ENCODE measurements around the gene RNF224.
"Not testable (repeated sequence)": the region's sequence is repeated elsewhere in the genome, so short reads cannot be mapped to it uniquely, and the experiment has no call there.

Gene RNF224

DNA sequence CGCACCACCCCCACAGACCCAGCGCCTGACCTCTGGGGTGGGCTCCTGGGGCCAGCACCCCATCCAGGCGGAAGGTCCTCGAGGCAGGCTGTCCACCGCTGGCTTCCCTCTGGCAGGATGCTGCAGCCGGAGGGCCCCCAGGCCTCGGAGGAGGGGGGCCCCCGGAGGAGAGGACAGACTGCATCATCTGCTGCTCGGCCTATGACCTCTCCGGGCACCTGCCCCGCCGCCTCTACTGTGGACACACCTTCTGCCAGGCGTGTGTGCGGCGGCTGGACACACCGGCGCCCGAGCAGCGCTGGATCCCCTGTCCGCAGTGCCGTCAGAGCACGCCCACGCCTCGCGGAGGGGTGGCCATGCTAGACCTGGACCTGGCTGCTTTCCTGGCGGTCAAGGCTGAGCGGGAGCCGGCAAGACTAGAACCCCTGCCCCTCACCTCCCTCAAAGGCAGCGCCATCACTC lies 1.2 kb downstream of the RNF224 start:
- DNase-seq (ENCODE audit: low read depth) = no peak

DNA sequence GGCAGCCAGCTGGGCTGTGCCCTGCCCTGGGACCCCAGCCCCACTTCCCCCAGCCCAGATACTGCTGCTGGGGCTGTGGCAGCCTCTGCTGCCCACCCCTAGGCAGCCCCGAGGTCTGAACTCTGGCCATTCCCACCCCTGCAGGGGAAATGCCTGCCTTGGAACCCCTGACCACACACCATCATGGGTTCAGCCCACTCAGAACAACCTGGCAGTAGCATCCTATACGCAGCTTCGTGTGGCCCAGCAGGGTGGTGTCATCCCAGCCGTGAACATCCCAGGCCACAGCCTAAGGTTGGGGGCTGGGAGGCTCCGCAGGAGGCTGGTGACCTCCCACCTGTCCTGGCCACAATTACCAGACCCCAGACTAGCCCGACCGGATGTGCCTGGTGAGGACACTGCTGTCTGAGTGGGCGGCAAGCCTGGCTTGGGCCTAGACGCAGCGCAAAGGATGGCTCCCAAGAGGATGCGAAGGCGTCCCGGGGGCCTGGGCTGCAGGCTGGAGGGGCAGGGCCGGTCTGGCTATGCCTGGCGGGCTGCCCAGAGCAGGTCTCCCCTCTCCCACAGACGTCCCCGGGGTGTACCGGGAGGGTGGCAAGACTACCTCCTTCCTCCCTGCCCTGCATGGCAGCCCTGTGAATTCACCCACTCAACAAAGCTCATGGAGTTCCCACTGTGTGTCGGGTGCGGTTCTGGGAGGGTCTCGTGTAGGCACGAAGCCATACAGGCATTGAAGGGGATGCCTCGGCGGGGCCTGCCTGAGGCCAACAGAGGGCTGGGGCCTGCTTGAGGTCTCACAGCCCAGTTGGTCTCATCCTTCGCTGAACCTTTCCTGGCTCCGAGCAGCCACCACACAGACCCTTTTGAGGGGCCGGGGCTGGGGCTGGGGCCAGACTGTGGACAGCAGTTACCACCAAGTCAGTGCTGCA lies 1.9 kb downstream of the RNF224 start:
- DNase-seq (ENCODE audit: low read depth) = no peak

DNA sequence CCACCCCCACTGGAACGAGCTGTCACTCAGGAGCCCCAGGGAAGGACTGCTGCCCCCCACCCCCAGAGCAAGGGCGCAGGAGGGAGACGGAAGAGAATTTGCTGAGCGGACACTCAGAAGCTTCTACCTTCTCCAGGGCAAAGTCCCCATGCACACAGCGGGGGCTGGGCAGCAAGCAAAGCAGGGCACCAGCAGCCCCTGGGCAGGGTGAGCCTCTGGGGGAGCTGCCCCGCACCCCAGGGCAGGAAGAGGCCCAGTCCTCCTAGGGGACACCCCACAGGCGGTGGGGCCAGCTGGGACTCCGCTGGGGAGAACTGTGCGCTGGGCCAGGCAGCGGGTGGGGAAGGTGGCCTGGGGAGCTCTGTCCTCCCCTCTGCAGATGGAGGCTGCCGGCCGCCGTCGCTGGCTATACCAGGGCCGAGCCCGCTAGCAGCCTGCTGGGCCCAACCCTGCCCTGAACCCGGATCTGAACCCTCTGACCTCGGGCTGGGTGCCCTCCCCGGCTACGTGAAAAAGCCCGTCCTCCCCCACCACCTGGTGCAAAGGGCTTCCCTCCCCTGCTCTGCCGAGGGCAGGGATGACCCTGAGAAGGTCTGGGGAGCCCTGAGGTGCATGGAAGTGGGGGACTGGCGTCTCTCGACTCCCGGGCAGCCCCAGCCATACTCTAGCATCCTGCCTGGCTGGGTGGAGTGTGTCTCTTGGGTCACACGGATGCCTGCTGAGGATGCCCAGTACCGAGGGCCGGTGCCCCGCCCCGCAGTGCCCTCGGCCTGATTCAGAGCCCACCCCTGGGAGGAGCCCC lies 2.8 kb downstream of the RNF224 start:
- no peak for DNase-seq (ENCODE audit: low read depth)

DNA sequence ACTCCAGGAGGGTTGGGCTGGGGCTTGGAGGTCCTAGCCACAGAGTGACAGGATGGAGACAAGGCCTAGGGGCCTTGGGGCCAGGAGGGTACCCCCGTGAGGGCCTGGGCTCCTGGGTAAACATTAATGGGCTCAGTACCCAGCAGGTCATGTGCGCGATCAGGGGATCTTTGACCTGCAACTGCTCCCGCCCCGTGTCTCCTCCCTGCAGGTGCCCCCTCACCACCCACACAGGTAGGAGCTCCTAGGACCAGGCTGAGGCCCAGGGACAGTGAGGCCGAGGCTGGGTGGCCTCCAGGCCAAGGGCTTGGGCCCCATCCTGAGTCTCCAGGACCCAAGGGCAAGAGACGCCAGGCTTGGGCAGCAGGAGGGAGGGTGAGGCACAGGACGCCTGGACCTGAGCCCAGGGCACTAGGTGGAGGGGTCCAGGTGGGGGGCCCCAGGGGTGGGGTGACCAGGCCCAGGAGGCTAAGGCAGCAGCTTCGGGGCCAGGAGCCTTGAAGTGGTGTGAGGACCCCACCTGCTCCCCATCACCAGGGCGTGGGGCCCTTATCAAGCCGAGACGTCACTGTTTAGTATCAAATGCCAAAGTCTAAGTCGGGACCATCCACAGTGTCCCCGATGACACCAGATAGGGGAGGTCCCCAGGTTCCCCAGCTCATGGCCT lies 3.5 kb downstream of the RNF224 start, which contains the start of gene SLC34A3:
Gene SLC34A3, plus strand, starts transcription at position 197 of the 667 bp plus-strand sequence. CDS start 802 bp downstream, outside the sequence.
- no peak for DNase-seq (ENCODE audit: low read depth)

DNA sequence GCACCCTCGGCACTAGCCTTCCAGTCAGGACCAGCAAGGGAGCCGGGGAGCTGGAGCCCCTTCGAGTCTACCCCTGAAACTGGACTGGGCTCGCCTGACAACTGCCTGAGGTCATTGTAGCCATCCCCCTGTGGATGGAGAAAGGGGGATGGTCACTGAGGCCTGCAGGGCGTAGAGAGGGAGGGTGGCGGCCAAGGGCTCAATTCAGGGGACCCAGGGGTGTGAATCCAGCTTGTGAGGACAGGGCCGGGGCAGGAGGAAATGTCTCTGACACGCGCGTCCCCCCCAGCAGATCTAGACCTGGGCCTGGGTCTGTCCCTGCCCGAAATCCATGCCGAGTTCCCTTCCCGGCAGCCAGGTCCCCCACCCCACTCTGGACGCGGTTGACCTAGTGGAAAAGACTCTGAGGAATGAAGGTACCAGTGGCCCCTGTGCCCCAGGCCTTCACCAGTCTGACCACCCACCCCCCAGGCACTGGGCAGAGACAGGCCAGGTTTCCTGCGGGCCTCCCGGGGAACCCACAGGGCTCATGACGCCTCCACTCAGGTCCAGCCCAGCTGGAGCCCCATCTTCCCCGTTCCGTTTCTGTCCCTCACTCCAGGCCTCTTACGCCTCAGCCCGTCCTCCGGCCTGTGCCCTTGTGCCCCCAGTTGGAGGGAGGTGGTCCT lies 4.2 kb downstream of the RNF224 start:
- no peak for DNase-seq (ENCODE audit: low read depth)

DNA sequence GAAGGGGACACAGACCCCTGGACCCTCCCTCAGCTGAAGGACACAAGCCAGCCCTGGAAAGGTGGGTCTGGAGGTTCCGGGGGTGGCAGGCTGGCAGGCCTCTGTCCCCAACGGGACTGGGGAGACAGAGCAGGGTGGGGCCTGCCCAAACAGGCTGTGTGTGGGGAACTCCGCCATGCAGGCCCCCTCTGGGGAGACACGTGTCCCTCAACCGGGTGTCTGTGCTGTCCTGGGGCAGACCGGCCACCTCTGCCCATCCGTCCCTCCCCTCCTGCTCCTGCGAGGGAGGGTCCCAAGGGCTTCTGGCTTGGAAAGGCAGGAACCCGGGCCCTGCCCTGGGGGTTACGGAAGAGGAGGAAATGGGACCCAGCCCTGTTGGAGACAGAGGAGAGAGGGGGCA lies 4.8 kb downstream of the RNF224 start:
- DNase-seq (ENCODE audit: low read depth) = no peak

DNA sequence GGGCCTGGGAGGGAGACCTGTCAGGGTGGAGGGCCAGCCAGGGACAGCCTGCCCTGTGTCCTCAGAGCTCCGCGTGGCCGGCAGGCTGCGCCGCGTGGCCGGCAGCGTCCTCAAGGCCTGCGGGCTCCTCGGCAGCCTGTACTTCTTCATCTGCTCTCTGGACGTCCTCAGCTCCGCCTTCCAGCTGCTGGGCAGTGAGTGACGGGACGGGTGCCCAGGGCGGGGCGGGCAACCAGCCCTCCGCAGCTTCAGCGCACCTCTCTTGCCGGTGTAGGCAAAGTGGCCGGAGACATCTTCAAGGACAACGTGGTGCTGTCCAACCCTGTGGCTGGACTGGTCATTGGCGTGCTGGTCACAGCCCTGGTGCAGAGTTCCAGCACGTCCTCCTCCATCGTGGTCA lies 5.2 kb downstream of the RNF224 start:
- DNase-seq (ENCODE audit: low read depth) = no peak

DNA sequence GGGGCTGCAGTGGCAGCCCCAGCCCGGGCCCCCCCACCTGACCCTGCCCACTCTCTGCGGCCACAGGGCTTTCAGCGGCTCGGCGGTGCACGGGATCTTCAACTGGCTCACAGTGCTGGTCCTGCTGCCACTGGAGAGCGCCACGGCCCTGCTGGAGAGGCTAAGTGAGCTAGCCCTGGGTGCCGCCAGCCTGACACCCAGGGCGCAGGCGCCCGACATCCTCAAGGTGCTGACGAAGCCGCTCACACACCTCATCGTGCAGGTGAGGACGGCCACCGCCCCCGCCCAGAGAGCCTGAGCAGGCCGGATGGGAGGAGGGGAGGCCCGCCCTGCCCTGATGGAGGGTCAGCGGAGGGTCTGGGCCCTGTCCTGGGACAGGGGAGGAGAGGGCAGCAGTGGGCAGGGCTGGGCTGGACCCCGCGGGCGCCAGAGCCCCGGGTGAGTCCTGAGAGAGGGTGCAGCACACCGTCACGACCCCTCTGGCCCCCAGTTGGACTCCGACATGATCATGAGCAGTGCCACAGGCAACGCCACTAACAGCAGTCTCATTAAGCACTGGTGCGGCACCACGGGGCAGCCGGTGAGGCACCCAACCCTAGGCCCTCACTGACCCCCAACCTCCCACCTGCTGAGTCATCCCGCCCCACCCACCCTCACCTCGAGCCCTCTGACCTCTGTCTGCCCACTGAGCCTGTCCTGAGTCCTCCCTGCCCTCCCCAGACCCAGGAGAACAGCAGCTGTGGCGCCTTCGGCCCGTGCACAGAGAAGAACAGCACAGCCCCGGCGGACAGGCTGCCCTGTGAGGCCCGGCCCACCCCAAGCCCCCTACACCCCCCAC lies 6.1 kb downstream of the RNF224 start:
- no peak for DNase-seq (ENCODE audit: low read depth)

DNA sequence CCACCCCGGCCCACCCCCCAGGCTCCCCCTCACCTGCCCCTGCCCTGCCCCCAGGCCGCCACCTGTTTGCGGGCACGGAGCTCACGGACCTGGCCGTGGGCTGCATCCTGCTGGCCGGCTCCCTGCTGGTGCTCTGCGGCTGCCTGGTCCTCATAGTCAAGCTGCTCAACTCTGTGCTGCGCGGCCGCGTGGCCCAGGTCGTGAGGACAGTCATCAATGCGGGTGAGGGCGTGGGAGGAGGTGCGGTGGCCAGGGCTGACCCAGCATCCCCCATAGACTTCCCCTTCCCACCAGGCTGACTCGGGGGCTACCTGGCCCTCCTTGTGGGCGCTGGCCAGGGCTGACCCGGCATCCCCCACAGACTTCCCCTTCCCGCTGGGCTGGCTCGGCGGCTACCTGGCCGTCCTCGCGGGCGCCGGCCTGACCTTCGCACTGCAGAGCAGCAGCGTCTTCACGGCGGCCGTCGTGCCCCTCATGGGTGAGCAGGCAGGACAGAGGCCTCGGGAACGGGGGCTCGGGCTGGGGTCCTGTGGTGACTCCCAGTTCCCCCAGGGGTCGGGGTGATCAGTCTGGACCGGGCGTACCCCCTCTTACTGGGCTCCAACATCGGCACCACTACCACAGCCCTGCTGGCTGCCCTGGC lies 6.9 kb downstream of the RNF224 start:
- DNase-seq (ENCODE audit: low read depth) = no peak

DNA sequence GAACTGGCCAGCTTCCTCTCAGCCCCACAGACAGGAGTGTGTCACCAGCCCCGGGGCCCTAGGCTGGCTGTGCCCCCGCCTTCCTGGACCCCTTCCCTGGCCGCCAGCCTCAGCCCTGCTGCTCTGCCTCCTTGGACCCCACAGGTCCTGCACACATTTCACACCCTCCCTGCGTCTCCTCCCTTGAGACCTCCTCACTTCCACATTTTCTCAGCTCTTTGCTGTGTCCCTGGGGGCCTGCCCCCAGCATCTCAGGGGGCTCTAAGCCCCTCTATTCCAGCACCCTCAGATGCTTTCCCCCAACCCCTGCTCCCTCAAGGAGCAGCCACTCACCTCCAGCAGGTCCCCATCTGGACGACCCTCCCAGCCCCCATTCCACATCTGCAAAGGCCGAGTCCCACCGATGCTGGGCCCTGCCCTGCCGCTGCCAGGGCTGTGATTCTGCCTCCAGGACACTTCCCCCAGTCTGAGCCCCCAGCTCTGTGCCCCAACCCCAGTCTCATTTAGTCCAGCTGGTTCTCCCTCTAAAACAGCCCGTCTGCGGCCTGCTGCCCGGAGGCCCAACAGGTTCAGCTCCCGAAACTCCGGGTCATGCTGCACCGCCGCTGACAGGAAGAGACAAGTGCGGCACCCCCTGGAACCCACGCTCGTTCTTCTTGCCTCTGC lies 7.6 kb downstream of the RNF224 start:
- no peak for DNase-seq (ENCODE audit: low read depth)

DNA sequence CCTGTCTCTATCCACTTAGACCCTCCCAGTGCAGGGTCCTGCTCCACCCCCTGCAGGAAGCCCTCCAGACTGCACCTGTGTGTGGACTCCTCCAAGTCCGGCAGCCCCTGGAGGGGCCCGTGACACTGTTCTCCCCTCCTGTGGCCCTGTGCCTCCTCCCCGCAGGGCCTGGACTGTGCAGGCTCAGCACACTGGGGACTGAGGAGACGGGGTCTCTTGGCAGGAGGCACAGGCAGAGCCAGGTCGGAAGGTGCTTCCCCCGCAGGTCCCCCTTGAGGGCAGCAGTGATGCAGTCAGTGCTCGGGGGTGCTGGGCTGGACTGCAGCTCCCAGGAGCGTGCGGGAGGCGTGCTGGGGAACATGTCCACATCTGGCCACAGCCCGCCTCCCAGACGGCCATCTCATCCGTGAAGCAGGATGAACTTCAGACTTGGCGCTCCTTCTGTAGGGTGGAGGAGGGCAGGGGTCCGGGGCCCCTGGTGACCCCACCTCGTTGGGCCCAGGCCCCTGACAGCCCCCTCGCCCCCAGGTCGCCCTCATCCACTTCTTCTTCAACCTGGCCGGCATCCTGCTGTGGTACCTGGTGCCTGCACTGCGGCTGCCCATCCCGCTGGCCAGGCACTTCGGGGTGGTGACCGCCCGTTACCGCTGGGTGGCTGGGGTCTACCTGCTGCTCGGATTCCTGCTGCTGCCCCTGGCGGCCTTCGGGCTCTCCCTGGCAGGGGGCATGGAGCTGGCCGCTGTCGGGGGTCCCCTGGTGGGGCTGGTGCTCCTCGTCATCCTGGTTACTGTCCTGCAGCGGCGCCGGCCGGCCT lies 8.3 kb downstream of the RNF224 start:
- no peak for DNase-seq (ENCODE audit: low read depth)

DNA sequence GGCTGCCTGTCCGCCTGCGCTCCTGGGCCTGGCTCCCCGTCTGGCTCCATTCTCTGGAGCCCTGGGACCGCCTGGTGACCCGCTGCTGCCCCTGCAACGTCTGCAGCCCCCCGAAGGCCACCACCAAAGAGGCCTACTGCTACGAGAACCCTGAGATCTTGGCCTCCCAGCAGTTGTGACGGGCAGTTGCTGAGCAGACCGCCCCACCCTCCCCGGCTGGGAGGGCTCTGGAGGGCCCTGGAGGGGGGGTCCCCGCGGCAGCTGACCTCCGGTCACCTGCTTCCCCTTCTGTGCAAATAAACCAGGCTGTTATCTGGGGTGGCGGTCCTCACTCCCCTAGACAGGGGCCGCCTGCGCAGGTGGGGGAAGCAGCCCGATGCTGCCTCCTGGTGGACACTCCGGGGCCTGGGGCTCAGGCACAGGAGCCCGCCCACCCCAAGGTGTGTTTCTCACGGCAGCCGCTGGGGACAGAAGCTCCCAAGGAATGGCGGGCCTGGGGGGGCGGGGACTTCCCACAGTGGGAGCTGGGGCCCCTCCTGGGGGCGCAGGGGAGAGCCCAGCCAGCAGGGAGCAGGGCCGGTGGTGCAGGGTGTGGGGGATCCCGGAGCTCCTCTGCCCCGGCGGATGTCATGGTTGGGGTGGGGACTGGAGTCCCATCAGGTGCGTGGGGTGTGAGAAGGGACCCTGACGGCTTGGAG lies 9.1 kb downstream of the RNF224 start:
- DNase-seq (ENCODE audit: low read depth) = peak; percentile 49

DNA sequence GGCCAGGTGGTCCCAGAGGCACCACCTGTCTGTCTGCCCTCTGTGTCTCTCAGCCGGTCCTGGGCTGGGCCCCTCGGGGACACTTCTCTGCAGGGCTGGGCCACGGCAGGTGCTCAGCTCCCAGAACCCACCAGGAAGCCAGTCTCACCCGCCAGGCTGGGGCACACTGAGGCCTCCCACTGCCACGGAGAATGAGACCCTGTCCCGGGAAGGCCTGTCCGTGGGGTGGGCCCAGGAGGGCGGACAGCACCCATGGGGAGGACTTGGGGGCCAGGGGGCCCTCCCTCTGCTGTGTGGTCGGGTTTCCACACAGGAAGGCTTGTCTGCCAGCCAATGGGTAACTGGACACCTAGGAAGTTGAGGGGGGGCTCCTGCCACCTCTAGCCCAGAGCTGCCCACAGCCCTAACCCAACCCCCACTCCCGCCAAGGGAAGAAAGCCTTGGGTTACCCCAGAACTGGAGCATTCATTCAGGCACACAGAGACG lies 9.7 kb downstream of the RNF224 start:
- no peak for DNase-seq (ENCODE audit: low read depth)

DNA sequence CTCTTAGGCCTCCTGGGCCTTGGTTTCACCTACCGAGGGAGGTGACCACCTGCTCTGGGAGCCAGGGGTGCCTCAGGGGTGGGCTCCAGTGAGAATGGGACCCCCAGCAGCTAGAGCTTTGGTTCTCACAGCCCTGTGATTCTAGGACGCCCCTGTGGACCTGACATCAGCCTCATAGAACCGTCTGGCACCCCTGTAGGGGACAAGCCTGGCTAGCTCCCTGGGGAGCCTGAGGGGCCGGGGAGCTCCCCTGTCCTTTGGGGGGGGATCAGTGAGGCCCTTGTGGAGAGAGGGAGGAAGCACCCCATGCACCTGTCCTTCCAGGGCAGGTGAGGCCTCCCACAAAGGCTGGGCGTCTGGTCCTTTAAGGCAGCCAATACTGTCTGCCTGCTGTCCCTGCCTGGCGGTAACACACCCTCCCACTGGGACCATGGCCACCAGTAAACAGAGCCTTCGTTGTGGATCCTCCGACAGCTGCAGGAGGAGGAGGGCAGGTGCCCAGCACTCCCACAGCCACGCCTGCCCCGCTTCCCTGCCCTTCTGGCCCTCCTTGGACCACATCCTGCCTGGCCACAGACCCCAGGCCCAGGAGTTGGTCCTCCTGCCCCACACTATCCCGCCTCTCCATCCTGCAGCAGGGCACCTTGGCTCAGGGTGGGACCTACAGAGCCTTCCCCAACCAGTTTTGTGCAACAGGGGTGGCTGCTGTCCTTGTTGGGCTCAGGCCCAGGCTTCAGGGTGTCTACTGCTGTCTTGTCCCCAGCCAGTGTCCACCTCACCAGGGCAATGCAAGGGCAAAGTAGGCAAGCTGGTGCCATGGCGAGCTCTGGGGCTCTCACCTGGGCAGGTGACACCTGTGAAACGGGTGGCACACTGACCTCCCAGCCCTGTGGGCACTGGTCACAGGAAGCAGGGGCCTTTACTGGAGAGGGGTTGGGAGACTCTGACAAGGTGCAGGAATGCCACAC lies 10.7 kb downstream of the RNF224 start:
- DNase-seq (ENCODE audit: low read depth) = no peak

DNA sequence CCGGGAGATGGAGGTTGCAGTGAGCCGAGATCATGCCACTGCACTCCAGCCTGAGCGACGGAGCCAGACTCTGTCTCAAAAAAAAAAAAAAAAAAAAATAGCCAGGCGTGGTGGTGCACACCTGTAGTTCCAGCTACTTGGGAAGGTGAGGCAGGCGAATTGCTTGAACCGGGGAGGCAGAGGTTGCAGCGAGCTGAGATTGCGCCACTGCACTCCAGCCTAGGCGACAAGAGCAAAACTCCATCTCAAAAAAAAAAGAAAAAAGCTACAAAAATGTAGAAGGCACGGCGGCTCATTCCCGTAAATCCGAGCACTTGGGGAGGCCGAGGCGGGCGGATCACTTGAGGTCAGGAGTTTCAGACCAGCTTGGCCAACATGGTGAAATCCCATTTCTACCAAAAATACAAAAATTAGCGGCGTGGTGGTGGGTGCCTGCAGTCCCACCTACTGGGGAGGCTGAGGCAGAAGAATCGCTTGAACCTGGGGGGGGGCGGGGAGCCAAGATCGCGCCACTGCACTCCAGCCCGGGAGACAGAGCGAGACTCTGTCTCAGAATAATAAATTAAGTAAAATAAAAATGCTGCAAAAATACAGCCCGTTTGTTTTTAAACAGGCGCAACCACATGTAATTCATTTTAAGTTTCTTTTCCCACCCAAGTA lies 12.4 kb downstream of the RNF224 start:
- DNase-seq (ENCODE audit: low read depth) = not testable (repeated sequence)

DNA sequence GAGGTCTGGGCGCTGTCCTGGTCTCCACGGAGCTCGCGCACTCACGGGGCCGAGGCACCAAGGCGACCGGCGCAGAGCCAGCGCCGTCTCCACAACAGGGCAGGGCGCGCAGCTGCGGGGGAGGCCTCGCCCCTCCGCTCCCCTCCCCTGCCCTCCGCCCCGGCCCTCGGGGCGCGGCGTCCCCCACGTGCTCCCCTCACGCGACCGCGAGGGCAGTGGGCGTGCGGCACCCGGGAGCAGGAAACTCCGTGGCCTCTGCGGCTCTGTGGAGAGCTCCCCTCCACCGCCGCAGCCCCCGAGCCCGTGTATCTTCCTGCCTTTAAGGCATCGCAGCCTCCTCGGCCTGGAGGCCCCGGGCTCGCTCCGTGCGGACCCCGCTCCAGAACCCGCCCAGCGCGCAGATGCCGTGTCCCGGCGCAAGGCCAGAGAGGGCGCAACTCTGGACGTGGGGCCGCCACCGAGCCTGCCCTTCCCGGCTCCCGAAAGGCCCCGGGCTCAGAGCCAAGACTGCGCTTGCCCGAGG lies 13.1 kb downstream of the RNF224 start:
- DNase-seq (ENCODE audit: low read depth) = peak; percentile 60

Measured in amniotic epithelial cell (primary cell).